GM23248 (cell line): ENCODE measurements around the gene MMP23B.

Experiments
- EZH2 ChIP-seq: fragments of 200-600 bp; sonication (generic); IDR thresholded peaks from 2 replicates; pipeline ENCODE4 v1.6.1; 2018; ENCODE audit warnings: antibody characterized with exemption, mild to moderate bottlenecking; ENCODE audit not compliant: insufficient read depth, poor library complexity, severe bottlenecking
- EZH2phosphoT487 ChIP-seq: fragments of 200-600 bp; sonication (generic); IDR thresholded peaks from 2 replicates; pipeline ENCODE4 v1.6.1; 2018; ENCODE audit warnings: antibody characterized with exemption, moderate library complexity, mild to moderate bottlenecking, low read depth; ENCODE audit not compliant: insufficient read depth

DNA sequence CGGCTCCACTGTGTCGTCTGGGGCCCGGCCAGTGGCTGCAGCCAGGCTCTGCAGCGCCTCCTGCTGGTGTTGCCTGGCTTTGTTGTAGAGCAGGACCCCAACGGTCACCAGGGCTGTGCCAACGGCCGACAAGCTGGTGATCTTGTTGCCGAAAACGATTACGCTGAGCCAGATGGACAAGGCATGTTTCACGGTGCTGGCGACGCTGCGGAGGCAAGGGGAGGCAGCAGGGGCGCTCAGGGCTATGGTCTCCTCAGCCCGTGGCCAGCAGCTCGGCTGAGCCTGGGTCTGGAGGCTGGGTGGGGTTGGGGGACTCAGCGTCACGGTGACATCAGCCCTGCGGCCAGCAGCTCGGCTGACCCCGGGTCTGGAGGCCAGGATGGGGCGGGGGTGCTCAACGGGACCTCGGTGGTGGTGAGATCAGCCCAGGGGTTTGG lies 33.9 kb downstream of the MMP23B start:
- TF ChIP-seq EZH2 (no peak), EZH2phosphoT487 (no peak)
